GM12891 (cell line): ENCODE data around the gene PKHD1.

Experiments
- DNase-seq: peaks from one replicate; pipeline ENCODE4 v3.0.0; 2011; ENCODE audit warnings: low spot score; ENCODE audit not compliant: insufficient read length
- FAIRE-seq: peaks from 2 replicates; lab custom pipeline; 2011; peaks lifted over from hg19 to GRCh38; lab: Jason Lieb, UNC
- PAX5 ChIP-seq: IDR thresholded peaks from 2 replicates; pipeline ENCODE4 v1.6.1; 2011; ENCODE audit warnings: low read length, moderate library complexity, mild to moderate bottlenecking; ENCODE audit not compliant: insufficient read depth, severe bottlenecking
- POLR2A ChIP-seq: IDR thresholded peaks from 2 replicates; pipeline ENCODE4 v1.6.1; 2011; ENCODE audit warnings: low read depth, low read length, control low read depth
- POLR2AphosphoS5 ChIP-seq: IDR thresholded peaks from 2 replicates; pipeline ENCODE4 v1.6.1; 2011; ENCODE audit warnings: low read depth, low read length, control low read depth
- POU2F2 ChIP-seq: IDR thresholded peaks from 2 replicates; pipeline ENCODE4 v1.6.1; 2011; ENCODE audit warnings: low read depth, mild to moderate bottlenecking, control low read depth, low read length, moderate library complexity
- SPI1 ChIP-seq: IDR thresholded peaks from 2 replicates; pipeline ENCODE4 v1.6.1; 2011; ENCODE audit warnings: low read depth, low read length, control low read depth
- TAF1 ChIP-seq: IDR thresholded peaks from 2 replicates; pipeline ENCODE4 v1.6.1; 2011; ENCODE audit warnings: low read depth, low read length, control low read depth

PKHD1 gene

GRCh38 chr6:51626391-51626790 lies 461.0 kb downstream of the PKHD1 start:
- DNase-seq: no peak
- TF ChIP-seq POLR2A (no peak), SPI1 (no peak), TAF1 (no peak), POLR2AphosphoS5 (no peak), PAX5 (no peak), POU2F2 (no peak)
- FAIRE-seq: no peak

- DNase-seq: no peak
- FAIRE-seq: no peak
Observed at GRCh38 chr6:51625566-51625965, 461.8 kb downstream of the PKHD1 start.

GRCh38 chr6:51620971-51621370 lies 466.4 kb downstream of the PKHD1 start:
- DNase-seq: no peak
- TF ChIP-seq PAX5 (no peak), POLR2A (no peak), TAF1 (no peak), POLR2AphosphoS5 (no peak), SPI1 (no peak), POU2F2 (no peak)
- no peak for FAIRE-seq

More at GRCh38 chr6:51625566-51625965, 461.8 kb downstream of the PKHD1 start:
- TF ChIP-seq POU2F2 (no peak), POLR2A (no peak), PAX5 (no peak), POLR2AphosphoS5 (no peak), TAF1 (no peak), SPI1 (no peak)

- FAIRE-seq (no peak), DNase-seq (no peak)
- no peak for TF ChIP-seq PAX5
- TF ChIP-seq SPI1: no peak
- no peak for TF ChIP-seq POLR2A
- no peak for TF ChIP-seq POU2F2
- TF ChIP-seq TAF1: no peak
Observed at GRCh38 chr6:51619042-51619799, 468.2 kb downstream of the PKHD1 start.

GRCh38 chr6:51618563-51618962 lies 468.9 kb downstream of the PKHD1 start:
- FAIRE-seq: no peak
- TF ChIP-seq POU2F2: no peak
- DNase-seq: no peak

GRCh38 chr6:51617751-51618150 lies 469.7 kb downstream of the PKHD1 start:
- FAIRE-seq: no peak
- TF ChIP-seq SPI1 (no peak), POLR2A (no peak), POLR2AphosphoS5 (no peak), POU2F2 (no peak), TAF1 (no peak), PAX5 (no peak)
- no peak for DNase-seq

- FAIRE-seq: no peak
- no peak for TF ChIP-seq PAX5
- TF ChIP-seq POLR2A: no peak
- no peak for TF ChIP-seq SPI1
- no peak for TF ChIP-seq TAF1
- TF ChIP-seq POU2F2: no peak
- TF ChIP-seq POLR2AphosphoS5: no peak
- no peak for DNase-seq
Observed at GRCh38 chr6:51616243-51616642, 471.2 kb downstream of the PKHD1 start.

GRCh38 chr6:51614725-51615124 lies 472.7 kb downstream of the PKHD1 start:
- no peak for DNase-seq
- FAIRE-seq: no peak
- TF ChIP-seq POLR2A (no peak), TAF1 (no peak), POLR2AphosphoS5 (no peak), PAX5 (no peak), SPI1 (no peak), POU2F2 (no peak)

GRCh38 chr6:51613558-51613957 lies 473.9 kb downstream of the PKHD1 start:
- DNase-seq (no peak), FAIRE-seq (no peak)
- no peak for TF ChIP-seq SPI1
- no peak for TF ChIP-seq POU2F2

- TF ChIP-seq TAF1: no peak
- no peak for TF ChIP-seq POU2F2
- TF ChIP-seq PAX5: no peak
- TF ChIP-seq POLR2A: no peak
- no peak for TF ChIP-seq POLR2AphosphoS5
- TF ChIP-seq SPI1: no peak
- no peak for DNase-seq
- no peak for FAIRE-seq
Observed at GRCh38 chr6:51608932-51609331, 478.5 kb downstream of the PKHD1 start.
